Measurements from ENCODE around the gene UBE2QL1.

Gene UBE2QL1

GRCh38 chr5:6476313-6476661 lies 27.6 kb downstream of the UBE2QL1 start:
- TF ChIP-seq ZNF266 (tag by site-specific recombination; IDR thresholded peaks at IDR 0.05; ENCODE audit: low read depth) (no peak), ZNF416 (tag by site-specific recombination; IDR thresholded peaks at IDR 0.05) (no peak), ZNF654 (tag by site-specific recombination; IDR thresholded peaks at IDR 0.05; ENCODE audit: low read depth) (no peak), ZNF777 (tag by site-specific recombination; IDR thresholded peaks at IDR 0.05; ENCODE audit: borderline replicate concordance) (no peak), ZNF341 (tag by site-specific recombination; IDR thresholded peaks at IDR 0.05; ENCODE audit: low read depth) (no peak)
- no peak overlapping the region for H3K27ac ChIP-seq (ENCODE audit: extremely low read depth, low read depth, low read length)
- H3K36me3 ChIP-seq (ENCODE audit: control insufficient read depth in 2 of 2, insufficient read depth in 1 of 2, low read length in 2 of 2): no peaks in the 10 kb centered on the region
- H3K4me1 ChIP-seq (ENCODE audit: control insufficient read depth, insufficient read depth, low read length): no peaks in the 10 kb centered on the region
- no peak overlapping the region for H3K4me3 ChIP-seq (ENCODE audit: low read depth, low read length)
- H3K9me3 ChIP-seq (ENCODE audit: control insufficient read depth, insufficient read depth, low read depth, low read length): no peaks in the 10 kb centered on the region
- POLR2A ChIA-PET: no interaction called here
- CTCF ChIA-PET: interaction anchor here (0.6 kb wide), 2 partner anchors 131 to 611 kb away, joined by 3 read pairs; no protein-coding TSS in a partner anchor

DNA sequence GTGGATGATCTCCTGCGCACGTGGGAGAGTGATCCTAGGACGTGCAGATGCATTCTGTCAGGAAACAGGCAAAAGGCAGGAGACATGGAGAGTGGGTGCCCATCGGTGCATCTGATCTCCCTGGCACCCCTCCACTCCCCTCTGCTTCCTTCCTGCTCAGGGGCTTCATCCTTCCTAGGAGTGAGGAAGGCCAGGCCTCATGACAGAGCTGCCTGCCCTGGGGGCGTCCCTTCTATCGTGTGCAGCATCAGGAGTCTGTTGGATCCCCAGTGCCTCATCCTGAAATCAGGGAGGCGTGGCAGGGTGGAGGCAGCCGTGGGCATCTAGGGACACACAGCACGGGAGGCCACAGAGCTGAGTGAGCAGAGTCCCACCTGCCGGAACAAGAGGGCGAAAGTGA lies 30.1 kb downstream of the UBE2QL1 start:
- ChIA-PET POLR2A (no interaction called here), CTCF (interaction anchor here (0.7 kb wide), 1 partner anchor 233 kb away, joined by 3 read pairs; no protein-coding TSS in a partner anchor)
- TF ChIP-seq GFI1B (tag by site-specific recombination; IDR thresholded peaks at IDR 0.05) (no peak), ZNF26 (tag by site-specific recombination; IDR thresholded peaks at IDR 0.05) (no peak), ZBTB7A (tag by site-specific recombination; IDR thresholded peaks at IDR 0.05; ENCODE audit: low read depth) (no peak), ZNF248 (tag by site-specific recombination; IDR thresholded peaks at IDR 0.05) (no peak), SALL2 (tag by site-specific recombination; IDR thresholded peaks at IDR 0.05; ENCODE audit: borderline replicate concordance) (no peak), TRIM28 (IDR thresholded peaks at IDR 0.05; ENCODE audit: borderline replicate concordance, low read length) (no peak), ZNF423 (tag by site-specific recombination; IDR thresholded peaks at IDR 0.05) (no peak), GLI4 (tag by site-specific recombination; IDR thresholded peaks at IDR 0.05) (no peak), ZNF629 (tag by site-specific recombination; IDR thresholded peaks at IDR 0.05) (no peak), ZSCAN30 (tag by site-specific recombination; IDR thresholded peaks at IDR 0.05) (no peak), ZNF366 (tag by site-specific recombination; conservative IDR thresholded peaks at IDR 0.05) (no peak), ZNF707 (tag by site-specific recombination; IDR thresholded peaks at IDR 0.05) (no peak), ZNF146 (tag by site-specific recombination; IDR thresholded peaks at IDR 0.05) (no peak), ZNF302 (tag by site-specific recombination; IDR thresholded peaks at IDR 0.05; ENCODE audit: low read depth) (no peak), ZNF23 (tag by site-specific recombination; IDR thresholded peaks at IDR 0.05; ENCODE audit: borderline replicate concordance) (no peak), WT1 (tag by site-specific recombination; IDR thresholded peaks at IDR 0.05) (no peak)
- Histone ChIP-seq H3K4me1 (ENCODE audit: control insufficient read depth, insufficient read depth, low read length) (no peaks in the 10 kb centered on the region), H3K36me3 (ENCODE audit: control insufficient read depth in 2 of 2, insufficient read depth in 1 of 2, low read length in 2 of 2) (no peaks in the 10 kb centered on the region), H3K27ac (ENCODE audit: extremely low read depth, low read depth, low read length) (no peak overlapping the region), H3K9me3 (ENCODE audit: control insufficient read depth, insufficient read depth, low read depth, low read length) (no peaks in the 10 kb centered on the region), H3K4me3 (ENCODE audit: low read depth, low read length) (no peak overlapping the region)

DNA sequence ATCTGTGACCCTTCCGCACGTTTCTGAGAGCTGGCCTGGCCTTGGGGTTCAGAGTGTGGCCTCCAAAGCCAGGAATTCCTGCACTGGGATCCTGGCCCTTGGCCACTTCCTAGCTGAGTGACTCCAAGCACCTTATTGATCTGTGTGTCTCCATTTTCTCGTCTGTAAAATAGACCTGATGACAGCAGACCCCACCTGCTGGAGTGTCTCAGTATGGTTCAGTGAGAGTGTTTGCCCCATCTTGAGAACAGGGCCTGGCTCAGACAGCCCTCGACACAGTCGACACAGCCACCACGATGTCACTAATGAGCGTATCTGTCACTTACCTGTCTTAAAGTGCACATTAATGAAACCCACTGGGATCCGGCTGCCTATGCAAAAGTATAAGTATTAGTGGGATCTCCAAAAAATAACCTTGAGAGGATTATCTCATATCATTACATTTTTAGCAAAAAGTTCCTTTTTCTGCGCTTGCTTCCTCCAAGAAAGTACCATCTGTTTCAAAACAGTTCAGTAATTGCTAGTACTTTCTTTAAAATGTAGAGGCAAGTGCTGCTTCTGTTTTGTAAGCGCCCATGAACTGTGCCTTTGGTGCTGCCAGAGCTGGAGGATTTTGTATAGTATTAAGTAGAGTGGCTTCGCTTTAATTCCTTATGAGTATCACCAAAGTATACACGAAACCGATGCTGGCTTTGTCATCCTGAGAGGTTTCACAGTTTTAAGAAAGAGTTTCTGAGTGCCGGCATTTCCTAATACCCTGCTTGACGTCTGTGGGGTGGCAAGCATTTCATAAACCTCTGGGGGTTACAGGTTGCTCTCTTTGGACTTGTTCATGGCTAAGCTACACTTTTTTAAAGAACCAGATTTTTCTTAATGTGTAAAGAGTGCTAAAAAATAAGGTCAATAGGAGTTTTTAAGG lies 31.7 kb downstream of the UBE2QL1 start:
- ChIA-PET CTCF (interaction anchor here (0.6 to 1.1 kb wide), 2 partner anchors 78 to 1000 kb away, joined by 3 read pairs; no protein-coding TSS in a partner anchor), POLR2A (interaction anchor here (0.5 to 0.9 kb wide), 2 partner anchors 8 to 57 kb away, joined by 3 to 5 read pairs; no protein-coding TSS in a partner anchor)
- Histone ChIP-seq H3K4me1 (ENCODE audit: control insufficient read depth, insufficient read depth, low read length) (no peaks in the 10 kb centered on the region), H3K9me3 (ENCODE audit: control insufficient read depth, insufficient read depth, low read depth, low read length) (no peaks in the 10 kb centered on the region), H3K4me3 (ENCODE audit: low read depth, low read length) (no peak overlapping the region), H3K36me3 (ENCODE audit: control insufficient read depth in 2 of 2, insufficient read depth in 1 of 2, low read length in 2 of 2) (no peaks in the 10 kb centered on the region), H3K27ac (ENCODE audit: extremely low read depth, low read depth, low read length) (no peak overlapping the region)
- no peak for TF ChIP-seq ZFP37 (tag by site-specific recombination; IDR thresholded peaks at IDR 0.05)
- TF ChIP-seq TRIM28 (IDR thresholded peaks at IDR 0.05; ENCODE audit: borderline replicate concordance, low read length): no peak
- no peak for TF ChIP-seq ZNF548 (tag by site-specific recombination; IDR thresholded peaks at IDR 0.05)
- TF ChIP-seq ZNF513 (tag by site-specific recombination; IDR thresholded peaks at IDR 0.05): no peak
- no peak for TF ChIP-seq ZNF707 (tag by site-specific recombination; IDR thresholded peaks at IDR 0.05)
- TF ChIP-seq WT1 (tag by site-specific recombination; IDR thresholded peaks at IDR 0.05): no peak
- no peak for TF ChIP-seq GFI1B (tag by site-specific recombination; IDR thresholded peaks at IDR 0.05)
- no peak for TF ChIP-seq ZNF174 (tag by site-specific recombination; IDR thresholded peaks at IDR 0.05)
- TF ChIP-seq ZNF2 (tag by site-specific recombination; IDR thresholded peaks at IDR 0.05): no peak

Measured in HEK293 (cell line).